HCEC 1CT (cell line): ENCODE results near the gene CRYL1.

Experiments
- DNase-seq: peaks from one replicate; pipeline ENCODE4 v3.0.0-alpha.2; 2017

Gene CRYL1

GRCh38 chr13:20362484-20363041 is 163.1 kb downstream of the CRYL1 start:
- DNase-seq: no peak

GRCh38 chr13:20360835-20361412 is 164.7 kb downstream of the CRYL1 start:
- peak; percentile 37 for DNase-seq

- DNase-seq: peak; percentile 78
Measured at GRCh38 chr13:20360041-20360491, 165.6 kb downstream of the CRYL1 start.

- DNase-seq: peak; percentile 100
Measured at GRCh38 chr13:20359335-20359734, 166.3 kb downstream of the CRYL1 start.

DNA sequence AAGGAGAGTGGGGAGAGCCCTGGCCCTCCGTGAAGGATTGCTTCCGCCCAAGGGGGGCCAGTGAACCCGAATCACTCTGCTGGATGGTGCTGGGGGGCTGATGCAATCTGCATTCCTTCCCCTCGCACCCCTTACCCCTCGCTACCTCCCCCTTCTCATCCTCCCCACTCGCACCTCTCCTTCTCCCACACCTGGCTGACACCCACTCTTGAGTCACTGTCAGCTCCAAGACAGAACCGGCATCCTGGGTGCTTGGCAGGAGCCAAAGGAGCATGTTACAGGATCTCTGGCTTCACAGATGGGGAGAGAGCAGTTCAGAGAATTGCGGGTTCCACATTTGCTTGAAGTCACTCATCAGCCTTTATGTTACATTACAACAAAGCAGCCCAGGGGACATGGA is 167.6 kb downstream of the CRYL1 start:
- no peak for DNase-seq

GRCh38 chr13:20356444-20356843 is 169.2 kb downstream of the CRYL1 start:
- no peak for DNase-seq

- DNase-seq: no peak
Measured at GRCh38 chr13:20354722-20355121, 170.9 kb downstream of the CRYL1 start.

- peak; percentile 77 for DNase-seq
Measured at GRCh38 chr13:20353973-20354372, 171.7 kb downstream of the CRYL1 start.
